ENCODE results near the gene PER1. TPM values are rescaled to one million over a fixed set of nuclear protein-coding genes. Genes with fewer than 3 reads are reported as not detected.

Gene PER1
- total RNA-seq, 1 experiment from 2014 or later, result 17.1 TPM

- in situ Hi-C loops (cut with HindIII; ENCODE audit: low pct_unique_long_range_greater_than_20kb, low sequenced_read_pairs), result no loop called here
- CTCF ChIA-PET, result no interaction called here
These were observed 2.6 kb downstream of the PER1 start for GRCh38 chr17:8149419-8150193.

GRCh38 chr17:8148560-8148959 lies 3.6 kb downstream of the PER1 start:
- ChIA-PET POLR2A (no interaction called here), CTCF (no interaction called here)
- Histone ChIP-seq H3K9me3 (ENCODE audit: control insufficient read depth, insufficient read depth, low read depth, low read length) (no peaks in the 10 kb centered on the region), H3K4me1 (ENCODE audit: control insufficient read depth, insufficient read depth, low read length) (peaks cover 17% of the 10 kb centered on the region), H3K4me3 (ENCODE audit: low read depth in 2 of 2, low read length in 2 of 2) (no peak overlapping the region), H3K27me3 (ENCODE audit: control insufficient read depth, insufficient read depth, low read length) (no peaks in the 10 kb centered on the region), H3K36me3 (ENCODE audit: control insufficient read depth, insufficient read depth, low read length) (no peaks in the 10 kb centered on the region; the same call in 1 of the 2 replicates), H3K27ac (ENCODE audit: low read length) (no peak overlapping the region)
- no peak for ATAC-seq
- DNase-seq (ENCODE audit: low read depth, low spot score), result no peak
- intact Hi-C loops (cut with micrococcal nuclease; ENCODE audit: unreplicated experiment) (no loop called here), in situ Hi-C loops (cut with HindIII; ENCODE audit: low pct_unique_long_range_greater_than_20kb, low sequenced_read_pairs) (no loop called here)
- BruUV-seq (replicated peaks), result no TSS peak
- TF ChIP-seq CTCF (IDR thresholded peaks at IDR 0.05) (no peak), SIN3A (IDR thresholded peaks at IDR 0.05; ENCODE audit: borderline replicate concordance, insufficient read depth, low read depth, low read length) (no peak), TCF7L2 (IDR thresholded peaks at IDR 0.05; ENCODE audit: low read depth, low read length) (no peak), REST (IDR thresholded peaks at IDR 0.05; ENCODE audit: insufficient read depth in 1 of 2, low read depth in 2 of 2, low read length in 1 of 2) (no peak), POLR2AphosphoS5 (IDR thresholded peaks at IDR 0.05; ENCODE audit: low read depth, low read length) (no peak)

More at GRCh38 chr17:8149419-8150193, 2.6 kb downstream of the PER1 start:
- TF ChIP-seq CTCF (IDR thresholded peaks at IDR 0.05), result no peak
- no peak for TF ChIP-seq TCF7L2 (IDR thresholded peaks at IDR 0.05; ENCODE audit: low read depth, low read length)
- no peak for TF ChIP-seq POLR2AphosphoS5 (IDR thresholded peaks at IDR 0.05; ENCODE audit: low read depth, low read length)
- no peak for TF ChIP-seq SIN3A (IDR thresholded peaks at IDR 0.05; ENCODE audit: borderline replicate concordance, insufficient read depth, low read depth, low read length)
- no peak for TF ChIP-seq REST (IDR thresholded peaks at IDR 0.05; ENCODE audit: insufficient read depth in 1 of 2, low read depth in 2 of 2, low read length in 1 of 2)
- ATAC-seq (no peak), DNase-seq (ENCODE audit: low read depth, low spot score) (no peak)
- H3K4me1 ChIP-seq (ENCODE audit: control insufficient read depth, insufficient read depth, low read length), result peaks cover 24% of the 10 kb centered on the region
- no TSS peak for BruUV-seq (replicated peaks)
- intact Hi-C loops (cut with micrococcal nuclease; ENCODE audit: unreplicated experiment), result no loop called here
- no peaks in the 10 kb centered on the region; the same call in 1 of the 2 replicates for H3K36me3 ChIP-seq (ENCODE audit: control insufficient read depth, insufficient read depth, low read length)
- no peak overlapping the region for H3K27ac ChIP-seq (ENCODE audit: low read length)
- H3K9me3 ChIP-seq (ENCODE audit: control insufficient read depth, insufficient read depth, low read depth, low read length), result no peaks in the 10 kb centered on the region
- H3K4me3 ChIP-seq (ENCODE audit: low read depth in 2 of 2, low read length in 2 of 2), result no peak overlapping the region
- POLR2A ChIA-PET, result no interaction called here
- no peaks in the 10 kb centered on the region for H3K27me3 ChIP-seq (ENCODE audit: control insufficient read depth, insufficient read depth, low read length)

Data from Panc1 (cell line).